Activated CD4-positive, alpha-beta T cell treated with anti-CD3 and anti-CD28 coated beads, Interleukin-2, amount 50 U/mL, for 1 hour (primary cell): Measurements from ENCODE around the gene DCLRE1C.
"Not testable (repeated sequence)": the region's sequence is repeated elsewhere in the genome, so short reads cannot be mapped to it uniquely, and the experiment has no call there.

ENCODE experiments used
- DNase-seq: peaks from one replicate; pipeline ENCODE4 v3.0.0-alpha.2; 2020

The DCLRE1C gene

GRCh38 chr10:14954001-14954770, at the start of gene DCLRE1C:
TSS of gene DCLRE1C (minus strand) at chr10:14954096. CDS start at chr10:14954010, 86 bp downstream.
- DNase-seq: peak; percentile 77

GRCh38 chr10:14995964-14996565, 42.2 kb upstream of the DCLRE1C start:
- no peak for DNase-seq

GRCh38 chr10:14993500-14994455, 39.9 kb upstream of the DCLRE1C start:
- not testable (repeated sequence) for DNase-seq

- not testable (repeated sequence) for DNase-seq
Measured at GRCh38 chr10:14992336-14992735, 38.4 kb upstream of the DCLRE1C start.

- DNase-seq: peak; percentile 29
Measured at GRCh38 chr10:14991035-14991749, 37.3 kb upstream of the DCLRE1C start.

GRCh38 chr10:14989552-14989951, 35.7 kb upstream of the DCLRE1C start:
- DNase-seq: not testable (repeated sequence)

- DNase-seq: no peak
Measured at GRCh38 chr10:14982744-14983143, 28.8 kb upstream of the DCLRE1C start.

GRCh38 chr10:14975672-14976273, 21.9 kb upstream of the DCLRE1C start:
- DNase-seq: no peak

- DNase-seq: not testable (repeated sequence)
Measured at GRCh38 chr10:14974153-14974998, 20.5 kb upstream of the DCLRE1C start.

GRCh38 chr10:14971867-14972448, 18.1 kb upstream of the DCLRE1C start:
- DNase-seq: peak; percentile 51

- no peak for DNase-seq
Measured at GRCh38 chr10:14967897-14968296, 14.0 kb upstream of the DCLRE1C start.

- peak; percentile 86 for DNase-seq
Measured at GRCh38 chr10:14959221-14960057, 5.5 kb upstream of the DCLRE1C start, which contains the start of gene MEIG1. TSS of gene MEIG1 (plus strand) at chr10:14959388. CDS start at chr10:14966469, 7,081 bp downstream.

- DNase-seq: no peak
Measured at GRCh38 chr10:14958872-14959220, 5.0 kb upstream of the DCLRE1C start.

GRCh38 chr10:14954934-14955333, 1.0 kb upstream of the DCLRE1C start:
- no peak for DNase-seq

GRCh38 chr10:14953424-14954000, 384 bp downstream of the DCLRE1C start:
- DNase-seq: no peak

GRCh38 chr10:14952851-14953423, 959 bp downstream of the DCLRE1C start:
- DNase-seq: no peak

- no peak for DNase-seq
Measured at GRCh38 chr10:14949291-14949690, 4.6 kb downstream of the DCLRE1C start.

- DNase-seq: no peak
Measured at GRCh38 chr10:14947268-14947667, 6.6 kb downstream of the DCLRE1C start.

- no peak for DNase-seq
Measured at GRCh38 chr10:14945108-14945507, 8.8 kb downstream of the DCLRE1C start.
